ENCODE results near the gene ANOS1.
A peak's percentile ranks its signal among the peaks of the same experiment; 100 is the strongest.

The ANOS1 gene

GRCh38 chrX:8717354-8717753, 14.6 kb downstream of the ANOS1 start:
- no peak for DNase-seq

DNA sequence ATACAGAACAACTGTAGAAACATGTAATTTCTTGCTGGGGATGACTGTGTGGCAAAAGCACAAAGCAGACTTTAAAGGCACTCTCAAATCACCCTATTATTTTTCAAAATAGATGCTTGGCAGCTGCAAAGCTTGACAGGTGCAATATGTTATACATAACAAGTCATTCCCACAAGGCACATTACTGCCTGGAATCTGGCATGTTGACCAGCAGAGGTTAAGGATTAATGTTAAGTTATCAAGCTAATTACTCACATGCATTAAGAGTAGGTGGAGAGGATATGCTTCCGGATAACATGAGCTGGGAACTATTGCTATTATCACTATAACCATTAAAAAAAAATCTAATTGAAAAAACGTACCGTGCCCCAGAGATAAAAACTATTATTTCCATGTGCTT, 17.8 kb downstream of the ANOS1 start:
- DNase-seq: peak; percentile 28

GRCh38 chrX:8711401-8711800, 20.5 kb downstream of the ANOS1 start:
- no peak for DNase-seq

DNA sequence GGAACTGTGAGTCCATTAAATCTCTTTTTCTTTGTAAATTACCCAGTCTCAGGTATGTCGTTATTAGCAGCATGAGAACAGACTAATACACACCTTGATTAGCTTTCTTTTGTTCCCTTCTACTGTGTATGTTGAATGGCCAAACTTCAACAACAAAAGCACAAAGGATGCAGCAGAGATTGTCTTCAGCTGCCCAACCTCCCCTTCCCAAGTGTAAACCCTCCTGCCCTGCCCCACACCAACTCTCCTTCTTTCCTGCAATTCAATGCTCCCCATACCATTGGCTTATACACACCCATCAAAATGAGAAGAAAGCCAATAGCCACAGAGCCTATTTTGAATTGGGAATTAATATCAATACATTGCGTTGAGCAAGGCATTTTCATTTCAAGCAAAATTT, 27.8 kb downstream of the ANOS1 start:
- DNase-seq: no peak

GRCh38 chrX:8692871-8693270, 39.1 kb downstream of the ANOS1 start:
- DNase-seq: no peak

DNA sequence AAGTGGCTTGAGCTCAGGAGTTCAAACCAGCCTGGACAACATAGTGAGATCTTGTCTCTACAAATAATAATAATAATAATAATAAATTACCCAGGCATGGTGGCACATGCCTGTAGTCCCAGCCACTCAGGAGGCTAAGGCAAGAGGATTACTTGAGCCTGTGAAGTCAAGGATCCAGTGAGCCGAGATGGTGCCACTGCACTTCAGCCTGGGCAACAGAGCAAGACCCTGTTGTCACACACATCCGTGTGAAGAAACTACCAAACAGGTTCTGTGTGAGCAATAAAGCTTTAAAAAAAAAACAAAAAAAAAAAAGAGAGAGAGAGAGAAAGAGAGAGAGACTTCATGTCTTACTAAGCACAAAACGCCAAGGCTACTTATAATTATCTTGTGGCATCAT, 42.5 kb downstream of the ANOS1 start:
- DNase-seq: no peak

DNA sequence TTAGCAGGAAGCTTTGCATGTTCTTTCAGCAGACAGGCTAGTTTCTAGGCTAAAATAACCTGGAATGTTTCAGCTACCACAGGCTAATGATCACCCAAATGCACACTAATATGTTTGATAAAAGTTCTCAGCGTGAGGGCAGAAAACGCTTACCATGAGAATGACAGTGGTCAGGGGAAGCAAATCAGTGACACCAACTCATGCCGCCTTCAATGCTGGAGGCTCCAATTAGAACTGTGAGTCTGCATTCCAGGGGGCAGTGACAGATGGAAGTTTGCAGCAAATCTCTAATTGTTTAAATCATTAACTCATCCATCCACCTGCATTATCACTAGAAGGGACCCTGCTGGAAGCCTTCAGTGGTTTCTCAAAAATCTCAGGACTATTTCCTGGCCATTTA, 43.2 kb downstream of the ANOS1 start:
- DNase-seq: no peak

DNA sequence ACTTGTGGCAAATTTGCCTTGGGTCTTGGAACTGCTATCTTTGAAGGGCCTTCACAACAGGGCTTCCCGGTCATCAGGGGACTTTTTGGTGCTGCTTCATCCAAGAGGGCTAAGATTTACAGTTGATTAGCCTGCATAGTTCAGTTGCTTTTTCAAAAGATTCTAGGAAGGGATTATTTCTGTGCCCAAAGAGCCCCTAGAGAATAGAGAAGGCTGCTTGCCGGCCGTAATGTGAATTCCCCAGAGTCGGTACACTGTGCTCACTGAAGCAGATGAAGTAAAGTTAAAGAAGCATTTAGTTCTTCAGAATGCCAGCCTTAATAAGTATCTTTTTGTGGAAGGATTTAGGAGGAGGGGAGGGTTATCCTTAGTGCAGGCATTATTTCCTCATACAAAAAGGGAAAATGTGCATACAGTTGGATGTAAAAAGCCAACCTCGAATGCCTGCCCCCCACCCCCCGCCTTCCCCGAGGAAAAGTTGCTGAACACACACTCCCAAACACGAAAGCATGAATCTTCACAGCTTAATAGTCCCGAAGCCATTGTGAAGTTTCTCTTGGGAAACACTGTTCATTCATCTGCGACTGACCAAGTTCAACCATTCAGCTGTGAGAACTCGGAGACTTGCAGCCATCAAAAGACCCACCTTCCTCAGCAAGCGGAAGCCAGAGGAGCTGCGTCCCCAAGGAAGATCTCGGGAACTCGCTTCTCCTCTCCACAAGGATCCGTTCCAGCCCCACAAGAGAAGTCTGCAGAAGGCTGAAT, 47.6 kb downstream of the ANOS1 start:
- peak; percentile 6 for DNase-seq

DNA sequence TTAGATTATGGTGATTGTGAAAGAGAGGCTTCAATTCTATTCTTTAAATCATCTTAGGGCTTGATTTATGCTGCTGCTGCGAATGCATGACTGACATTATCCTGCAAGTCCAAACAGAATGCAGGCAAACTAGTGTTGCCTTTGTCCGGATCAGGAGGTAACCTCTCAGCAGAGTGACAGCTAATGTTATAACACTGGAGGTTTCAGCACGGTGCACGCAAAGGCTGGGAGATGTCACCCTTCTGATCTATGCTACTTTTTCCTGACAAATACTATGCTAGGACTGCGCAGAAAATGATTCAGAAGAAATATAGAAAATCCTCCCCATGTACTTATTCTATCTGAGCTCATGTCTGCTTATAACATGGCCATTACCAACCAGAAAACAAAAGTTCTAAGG, 48.2 kb downstream of the ANOS1 start:
- no peak for DNase-seq

DNA sequence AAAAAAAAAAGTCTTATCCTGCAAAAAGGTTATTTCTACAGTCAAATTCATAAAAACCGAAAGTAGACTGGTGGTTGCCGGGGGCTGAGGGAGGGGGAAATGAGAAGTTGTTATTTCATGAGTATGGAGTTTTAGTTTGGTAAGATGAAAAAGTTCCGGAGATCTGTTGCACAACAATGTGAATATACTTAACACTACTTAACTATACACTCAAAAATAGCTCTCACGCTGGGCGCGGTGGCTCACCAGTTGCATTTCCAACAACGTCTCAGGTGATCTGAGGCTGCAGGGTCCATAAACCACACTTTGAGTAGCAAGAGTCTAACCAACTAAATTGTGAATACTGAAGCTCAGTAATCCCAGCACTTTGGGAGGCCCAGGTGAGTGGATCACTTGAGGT, 52.4 kb downstream of the ANOS1 start:
- no peak for DNase-seq

DNA sequence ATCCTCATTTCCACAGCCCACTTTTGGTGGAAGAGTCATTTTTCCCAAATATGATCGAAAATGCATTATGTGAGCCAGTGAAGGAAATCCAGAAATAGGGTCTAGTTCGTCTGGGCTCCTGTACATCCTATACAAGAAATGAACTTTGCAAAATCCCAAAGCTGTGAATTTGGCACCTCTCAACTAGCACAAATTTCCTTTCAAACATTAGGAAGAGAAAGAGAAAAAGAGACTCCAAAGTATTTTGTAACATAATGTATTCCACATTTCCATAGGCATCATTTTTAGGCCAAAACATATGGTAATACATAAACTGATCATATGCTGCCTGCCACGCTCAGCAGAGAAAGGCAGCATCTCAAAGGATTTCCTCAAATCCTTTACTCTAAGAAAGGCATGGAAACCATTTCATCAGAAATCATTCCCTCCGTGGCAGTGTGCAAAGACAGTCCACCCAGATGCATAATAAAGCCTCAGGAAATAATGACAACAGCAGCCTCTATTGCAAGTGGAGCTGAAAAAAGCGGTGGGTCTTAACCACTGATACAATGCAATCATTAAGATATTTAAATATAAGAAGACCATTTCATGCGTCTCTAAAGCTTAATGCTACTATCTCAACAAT, 56.8 kb downstream of the ANOS1 start:
- DNase-seq: no peak

- DNase-seq: no peak
These were observed 58.7 kb downstream of the ANOS1 start for GRCh38 chrX:8673201-8673600.

- DNase-seq: no peak
These were observed 59.8 kb downstream of the ANOS1 start for GRCh38 chrX:8672176-8672575.

DNA sequence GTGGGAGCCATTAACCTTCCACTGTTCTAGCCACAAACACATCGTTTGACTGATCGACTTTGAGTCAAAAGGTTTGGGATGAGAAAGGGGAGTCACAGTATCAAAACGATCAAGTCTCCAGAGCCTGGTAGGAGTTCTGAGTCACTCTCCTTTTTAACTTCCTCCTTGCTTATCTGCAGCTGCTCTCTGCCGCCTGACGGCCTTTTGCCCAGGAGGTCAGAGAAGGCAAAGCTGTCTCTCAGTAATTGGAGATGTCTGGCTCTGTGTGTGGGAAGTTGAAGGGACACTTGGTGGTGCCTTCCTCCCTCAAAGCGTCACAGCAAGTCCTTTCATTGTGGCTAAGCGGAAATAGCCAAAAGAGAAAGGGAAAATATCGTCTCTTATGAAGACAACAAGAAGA, 63.1 kb downstream of the ANOS1 start:
- DNase-seq: no peak

- DNase-seq: no peak
These were observed 68.6 kb downstream of the ANOS1 start for GRCh38 chrX:8663325-8663724.

- no peak for DNase-seq
These were observed 74.1 kb downstream of the ANOS1 start for GRCh38 chrX:8657883-8658282.

DNA sequence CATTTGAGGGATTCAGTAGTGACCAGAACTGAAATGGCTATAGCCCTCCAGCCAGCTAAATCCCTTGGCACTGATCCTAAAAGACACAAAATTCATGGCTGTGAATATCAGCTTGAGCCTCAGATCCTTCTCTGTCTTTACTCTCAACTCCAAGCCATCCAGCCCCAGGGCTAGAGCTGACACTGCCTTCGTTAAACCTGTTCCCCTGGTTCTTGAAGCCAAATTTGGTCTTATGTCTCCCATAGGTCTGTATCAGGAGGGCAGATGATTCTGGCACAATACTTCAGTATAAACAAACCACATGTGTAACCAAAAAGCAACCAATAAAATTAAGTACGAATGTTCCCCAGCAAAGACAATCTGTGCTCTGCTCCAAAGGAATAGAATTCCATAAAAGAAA, 78.0 kb downstream of the ANOS1 start:
- DNase-seq: no peak

DNA sequence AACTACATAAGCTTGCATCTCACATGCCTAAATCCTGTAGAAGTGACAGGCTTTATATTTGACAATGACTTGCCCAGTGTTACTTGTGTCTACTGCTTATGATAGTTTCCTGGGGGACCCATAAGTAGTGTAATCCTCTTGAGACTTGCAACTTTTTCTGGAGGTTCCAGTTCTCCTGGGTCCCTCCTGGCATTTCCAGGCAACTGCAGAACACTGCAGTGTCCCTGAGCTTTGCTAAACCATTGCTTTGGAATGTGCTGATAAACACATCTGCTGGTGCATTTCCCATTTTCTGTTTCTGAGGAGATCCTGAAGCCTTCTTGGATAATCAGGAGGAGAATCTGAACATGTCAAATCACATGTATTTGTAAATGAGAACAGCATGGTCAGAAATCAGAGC, 82.0 kb downstream of the ANOS1 start:
- no peak for DNase-seq

DNA sequence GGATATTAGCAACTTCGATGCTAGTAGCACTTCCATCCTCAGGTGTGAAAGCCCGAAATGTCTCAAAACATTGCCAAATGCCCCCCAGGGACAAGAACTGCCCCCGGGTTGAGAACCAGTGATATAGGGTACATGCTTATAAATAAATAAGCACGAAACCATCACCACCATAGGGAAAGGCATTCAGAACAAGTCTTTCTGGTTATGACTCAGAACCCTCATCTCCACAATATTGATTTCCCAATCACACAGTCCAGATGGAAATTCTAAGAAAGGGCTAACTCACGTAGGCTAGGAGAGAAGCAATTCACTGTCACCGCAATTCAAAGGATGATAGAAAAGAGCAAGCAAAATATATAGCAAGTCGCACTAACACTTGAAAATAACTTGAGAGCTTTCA, 84.8 kb downstream of the ANOS1 start:
- no peak for DNase-seq

GRCh38 chrX:8639949-8640475, 91.9 kb downstream of the ANOS1 start:
- no peak for DNase-seq

DNA sequence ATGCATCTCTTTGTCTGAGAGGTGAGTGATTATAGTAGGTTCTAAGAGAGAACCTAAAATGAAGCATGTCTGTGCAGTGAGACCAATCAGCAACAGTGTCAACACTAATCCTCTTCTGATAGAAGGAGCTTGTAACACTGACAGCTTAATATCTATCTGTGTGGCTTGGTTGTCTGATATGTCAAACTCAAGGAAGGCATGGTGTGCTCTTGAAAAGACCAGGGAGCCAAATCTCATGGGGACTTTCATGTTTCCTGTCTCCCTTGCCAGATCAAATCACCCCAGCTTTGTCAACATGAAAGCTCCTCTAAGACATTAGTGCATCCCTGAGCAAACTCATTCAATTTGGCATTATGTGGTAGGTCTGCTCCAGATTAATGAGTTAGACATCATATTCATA, 95.4 kb downstream of the ANOS1 start:
- DNase-seq: no peak

DNA sequence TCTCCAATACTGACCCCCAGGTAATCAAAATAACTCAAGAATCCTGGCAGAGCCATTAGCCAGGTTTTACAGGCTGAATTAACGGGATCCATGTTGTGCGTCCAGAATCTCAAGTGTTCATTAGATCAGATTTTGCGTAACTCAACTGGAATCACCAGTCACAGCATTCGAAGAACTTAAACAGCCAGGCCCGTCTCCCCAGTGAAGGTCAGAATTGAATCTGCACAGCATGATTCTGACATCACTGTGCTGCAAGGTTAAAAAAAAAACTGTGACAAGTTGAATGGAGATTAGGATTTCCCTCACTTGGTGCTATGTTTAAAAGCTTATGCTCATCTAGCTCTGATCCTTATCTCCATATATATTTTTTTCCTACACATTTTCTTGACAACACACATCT, 96.1 kb downstream of the ANOS1 start:
- no peak for DNase-seq

- no peak for DNase-seq
These were observed 99.0 kb downstream of the ANOS1 start for GRCh38 chrX:8632924-8633323.

- no peak for DNase-seq
These were observed 102.1 kb downstream of the ANOS1 start for GRCh38 chrX:8629871-8630270.

- no peak for DNase-seq
These were observed 104.1 kb downstream of the ANOS1 start for GRCh38 chrX:8627796-8628195.
